Loucy (cell line): ENCODE results near the gene CTNND2.

ENCODE experiments used
- CTCF ChIP-seq: fragments of 200-600 bp; sonication (generic); conservative IDR thresholded peaks from 2 replicates; pipeline ENCODE4 v1.5.1; 2014; ENCODE audit warnings: mild to moderate bottlenecking, antibody characterized with exemption, low read length
- EZH2phosphoT487 ChIP-seq: fragments of 200-600 bp; IDR thresholded peaks from 2 replicates; pipeline ENCODE4 v1.6.1; 2018; ENCODE audit warnings: antibody characterized with exemption, mild to moderate bottlenecking, moderate library complexity, borderline replicate concordance

DNA sequence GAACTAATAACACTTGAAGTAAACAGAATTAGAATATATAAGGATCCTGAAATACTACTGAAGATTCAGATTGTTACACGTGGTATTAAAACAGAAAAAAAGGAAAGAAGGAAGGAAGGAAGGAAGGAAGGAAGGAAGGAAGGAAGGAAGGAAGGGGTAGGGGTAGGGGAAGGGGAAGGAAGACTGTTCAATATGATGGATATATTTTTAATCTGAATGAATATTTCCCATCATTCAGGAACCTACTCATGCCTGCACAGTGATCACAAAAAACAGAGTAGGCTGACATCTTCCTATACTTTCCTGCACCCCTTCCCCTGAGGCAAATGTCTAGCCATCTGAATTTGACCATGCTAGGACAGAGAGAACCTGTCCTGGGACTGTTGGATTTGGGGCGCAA lies 133.9 kb downstream of the CTNND2 start:
- TF ChIP-seq CTCF (no peak), EZH2phosphoT487 (no peak)
